ENCODE results near the gene EPHB2.

Gene EPHB2

DNA sequence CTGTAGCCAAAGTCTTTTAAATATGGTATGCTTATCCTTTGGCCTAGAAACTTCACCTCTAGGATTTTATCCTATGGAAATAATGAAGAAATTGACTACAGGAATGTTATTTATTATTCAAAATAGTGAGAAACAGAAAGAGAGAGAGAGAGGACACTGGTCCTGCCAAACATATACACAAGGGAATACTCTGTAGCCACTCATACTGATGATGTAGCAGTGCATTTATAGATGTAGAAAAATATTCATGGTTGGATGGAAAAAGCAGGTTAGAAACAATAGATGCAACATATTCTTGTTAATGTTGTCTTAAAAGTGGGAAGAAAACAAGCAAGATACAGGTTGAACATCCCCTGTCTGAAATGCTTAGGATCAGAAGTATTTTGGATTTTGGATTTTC is 22.2 kb upstream of the EPHB2 start:
- Histone ChIP-seq H3K9me3 (ENCODE audit: control insufficient read depth, insufficient read depth, low read depth, low read length) (no peaks in the 10 kb centered on the region), H3K36me3 (ENCODE audit: control insufficient read depth in 2 of 2, insufficient read depth in 1 of 2, low read length in 2 of 2) (no peaks in the 10 kb centered on the region), H3K4me3 (ENCODE audit: low read depth, low read length) (no peak overlapping the region), H3K27ac (ENCODE audit: extremely low read depth, low read depth, low read length) (no peak overlapping the region), H3K4me1 (ENCODE audit: control insufficient read depth, insufficient read depth, low read length) (no peaks in the 10 kb centered on the region)
- ChIA-PET POLR2A (no interaction called here), CTCF (interaction anchor here (0.9 to 1.9 kb wide), 3 partner anchors 14 to 16 kb away, joined by 4 to 7 read pairs (median 7); no protein-coding TSS in a partner anchor)
- no peak for TF ChIP-seq MZF1 (tag by site-specific recombination; IDR thresholded peaks at IDR 0.05; ENCODE audit: borderline replicate concordance)
- TF ChIP-seq, protein P1, sequence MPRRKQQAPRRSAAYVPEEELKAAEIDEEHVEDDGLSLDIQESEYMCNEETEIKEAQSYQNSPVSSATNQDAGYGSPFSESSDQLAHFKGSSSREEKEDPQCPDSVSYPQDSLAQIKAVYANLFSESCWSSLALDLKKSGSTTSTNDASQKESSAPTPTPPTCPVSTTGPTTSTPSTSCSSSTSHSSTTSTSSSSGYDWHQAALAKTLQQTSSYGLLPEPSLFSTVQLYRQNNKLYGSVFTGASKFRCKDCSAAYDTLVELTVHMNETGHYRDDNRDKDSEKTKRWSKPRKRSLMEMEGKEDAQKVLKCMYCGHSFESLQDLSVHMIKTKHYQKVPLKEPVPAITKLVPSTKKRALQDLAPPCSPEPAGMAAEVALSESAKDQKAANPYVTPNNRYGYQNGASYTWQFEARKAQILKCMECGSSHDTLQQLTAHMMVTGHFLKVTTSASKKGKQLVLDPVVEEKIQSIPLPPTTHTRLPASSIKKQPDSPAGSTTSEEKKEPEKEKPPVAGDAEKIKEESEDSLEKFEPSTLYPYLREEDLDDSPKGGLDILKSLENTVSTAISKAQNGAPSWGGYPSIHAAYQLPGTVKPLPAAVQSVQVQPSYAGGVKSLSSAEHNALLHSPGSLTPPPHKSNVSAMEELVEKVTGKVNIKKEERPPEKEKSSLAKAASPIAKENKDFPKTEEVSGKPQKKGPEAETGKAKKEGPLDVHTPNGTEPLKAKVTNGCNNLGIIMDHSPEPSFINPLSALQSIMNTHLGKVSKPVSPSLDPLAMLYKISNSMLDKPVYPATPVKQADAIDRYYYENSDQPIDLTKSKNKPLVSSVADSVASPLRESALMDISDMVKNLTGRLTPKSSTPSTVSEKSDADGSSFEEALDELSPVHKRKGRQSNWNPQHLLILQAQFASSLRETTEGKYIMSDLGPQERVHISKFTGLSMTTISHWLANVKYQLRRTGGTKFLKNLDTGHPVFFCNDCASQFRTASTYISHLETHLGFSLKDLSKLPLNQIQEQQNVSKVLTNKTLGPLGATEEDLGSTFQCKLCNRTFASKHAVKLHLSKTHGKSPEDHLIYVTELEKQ (tag by site-specific recombination; IDR thresholded peaks at IDR 0.05; ENCODE audit: borderline replicate concordance): no peak
- TF ChIP-seq, protein P2, sequence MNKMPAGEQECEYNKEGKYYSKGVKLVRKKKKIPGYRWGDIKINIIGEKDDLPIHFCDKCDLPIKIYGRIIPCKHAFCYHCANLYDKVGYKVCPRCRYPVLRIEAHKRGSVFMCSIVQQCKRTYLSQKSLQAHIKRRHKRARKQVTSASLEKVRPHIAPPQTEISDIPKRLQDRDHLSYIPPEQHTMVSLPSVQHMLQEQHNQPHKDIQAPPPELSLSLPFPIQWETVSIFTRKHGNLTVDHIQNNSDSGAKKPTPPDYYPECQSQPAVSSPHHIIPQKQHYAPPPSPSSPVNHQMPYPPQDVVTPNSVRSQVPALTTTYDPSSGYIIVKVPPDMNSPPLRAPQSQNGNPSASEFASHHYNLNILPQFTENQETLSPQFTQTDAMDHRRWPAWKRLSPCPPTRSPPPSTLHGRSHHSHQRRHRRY (tag by site-specific recombination; IDR thresholded peaks at IDR 0.05): no peak
- no peak for TF ChIP-seq ZSCAN23 (tag by site-specific recombination; IDR thresholded peaks at IDR 0.05)
- TF ChIP-seq ZNF223 (tag by site-specific recombination; IDR thresholded peaks at IDR 0.05): no peak
- TF ChIP-seq ZNF621 (tag by site-specific recombination; IDR thresholded peaks at IDR 0.05): no peak
- TF ChIP-seq, protein P3, sequence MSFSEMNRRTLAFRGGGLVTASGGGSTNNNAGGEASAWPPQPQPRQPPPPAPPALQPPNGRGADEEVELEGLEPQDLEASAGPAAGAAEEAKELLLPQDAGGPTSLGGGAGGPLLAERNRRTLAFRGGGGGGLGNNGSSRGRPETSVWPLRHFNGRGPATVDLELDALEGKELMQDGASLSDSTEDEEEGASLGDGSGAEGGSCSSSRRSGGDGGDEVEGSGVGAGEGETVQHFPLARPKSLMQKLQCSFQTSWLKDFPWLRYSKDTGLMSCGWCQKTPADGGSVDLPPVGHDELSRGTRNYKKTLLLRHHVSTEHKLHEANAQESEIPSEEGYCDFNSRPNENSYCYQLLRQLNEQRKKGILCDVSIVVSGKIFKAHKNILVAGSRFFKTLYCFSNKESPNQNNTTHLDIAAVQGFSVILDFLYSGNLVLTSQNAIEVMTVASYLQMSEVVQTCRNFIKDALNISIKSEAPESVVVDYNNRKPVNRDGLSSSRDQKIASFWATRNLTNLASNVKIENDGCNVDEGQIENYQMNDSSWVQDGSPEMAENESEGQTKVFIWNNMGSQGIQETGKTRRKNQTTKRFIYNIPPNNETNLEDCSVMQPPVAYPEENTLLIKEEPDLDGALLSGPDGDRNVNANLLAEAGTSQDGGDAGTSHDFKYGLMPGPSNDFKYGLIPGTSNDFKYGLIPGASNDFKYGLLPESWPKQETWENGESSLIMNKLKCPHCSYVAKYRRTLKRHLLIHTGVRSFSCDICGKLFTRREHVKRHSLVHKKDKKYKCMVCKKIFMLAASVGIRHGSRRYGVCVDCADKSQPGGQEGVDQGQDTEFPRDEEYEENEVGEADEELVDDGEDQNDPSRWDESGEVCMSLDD (tag by site-specific recombination; IDR thresholded peaks at IDR 0.05): no peak
- no peak for TF ChIP-seq ZNF596 (tag by site-specific recombination; IDR thresholded peaks at IDR 0.05)
- no peak for TF ChIP-seq IKZF3 (tag by site-specific recombination; IDR thresholded peaks at IDR 0.05)
- TF ChIP-seq ZNF433 (tag by site-specific recombination; IDR thresholded peaks at IDR 0.05; ENCODE audit: low read depth): no peak
- TF ChIP-seq, protein P4, sequence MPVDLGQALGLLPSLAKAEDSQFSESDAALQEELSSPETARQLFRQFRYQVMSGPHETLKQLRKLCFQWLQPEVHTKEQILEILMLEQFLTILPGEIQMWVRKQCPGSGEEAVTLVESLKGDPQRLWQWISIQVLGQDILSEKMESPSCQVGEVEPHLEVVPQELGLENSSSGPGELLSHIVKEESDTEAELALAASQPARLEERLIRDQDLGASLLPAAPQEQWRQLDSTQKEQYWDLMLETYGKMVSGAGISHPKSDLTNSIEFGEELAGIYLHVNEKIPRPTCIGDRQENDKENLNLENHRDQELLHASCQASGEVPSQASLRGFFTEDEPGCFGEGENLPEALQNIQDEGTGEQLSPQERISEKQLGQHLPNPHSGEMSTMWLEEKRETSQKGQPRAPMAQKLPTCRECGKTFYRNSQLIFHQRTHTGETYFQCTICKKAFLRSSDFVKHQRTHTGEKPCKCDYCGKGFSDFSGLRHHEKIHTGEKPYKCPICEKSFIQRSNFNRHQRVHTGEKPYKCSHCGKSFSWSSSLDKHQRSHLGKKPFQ (tag by site-specific recombination; IDR thresholded peaks at IDR 0.05): no peak
- no peak for TF ChIP-seq CTCF (tag by site-specific recombination; IDR thresholded peaks at IDR 0.05)
- TF ChIP-seq ZNF658 (tag by site-specific recombination; IDR thresholded peaks at IDR 0.05): no peak

DNA sequence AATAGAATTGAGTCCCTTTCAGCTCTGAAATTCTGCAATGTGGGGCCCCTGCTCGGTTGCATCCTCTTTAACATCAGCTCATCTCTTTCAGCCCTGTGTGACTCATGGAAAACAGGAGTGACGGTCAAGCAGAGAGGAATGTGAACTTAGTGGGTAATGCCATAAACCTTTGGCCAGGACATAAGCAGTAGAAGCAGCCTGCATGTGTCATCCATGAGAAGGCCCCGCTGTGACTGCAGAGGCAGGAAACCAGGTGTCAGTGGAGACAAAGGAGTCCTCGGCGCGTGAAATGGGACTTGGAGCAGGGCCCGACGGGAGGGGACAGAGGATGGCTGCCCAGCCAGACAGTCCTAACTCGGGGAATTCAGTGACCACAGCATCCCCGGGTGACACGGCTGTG is 21.1 kb upstream of the EPHB2 start:
- no peak for TF ChIP-seq KLF1 (tag by site-specific recombination; IDR thresholded peaks at IDR 0.05)
- TF ChIP-seq OSR2 (tag by site-specific recombination; IDR thresholded peaks at IDR 0.05): no peak
- no peak for TF ChIP-seq BCL11A (tag by site-specific recombination; IDR thresholded peaks at IDR 0.05; ENCODE audit: low read depth)
- no peak for TF ChIP-seq ZFP37 (tag by site-specific recombination; IDR thresholded peaks at IDR 0.05)
- TF ChIP-seq ZNF416 (tag by site-specific recombination; IDR thresholded peaks at IDR 0.05): no peak
- no peak for TF ChIP-seq ZNF629 (tag by site-specific recombination; IDR thresholded peaks at IDR 0.05)
- TF ChIP-seq, protein P5, sequence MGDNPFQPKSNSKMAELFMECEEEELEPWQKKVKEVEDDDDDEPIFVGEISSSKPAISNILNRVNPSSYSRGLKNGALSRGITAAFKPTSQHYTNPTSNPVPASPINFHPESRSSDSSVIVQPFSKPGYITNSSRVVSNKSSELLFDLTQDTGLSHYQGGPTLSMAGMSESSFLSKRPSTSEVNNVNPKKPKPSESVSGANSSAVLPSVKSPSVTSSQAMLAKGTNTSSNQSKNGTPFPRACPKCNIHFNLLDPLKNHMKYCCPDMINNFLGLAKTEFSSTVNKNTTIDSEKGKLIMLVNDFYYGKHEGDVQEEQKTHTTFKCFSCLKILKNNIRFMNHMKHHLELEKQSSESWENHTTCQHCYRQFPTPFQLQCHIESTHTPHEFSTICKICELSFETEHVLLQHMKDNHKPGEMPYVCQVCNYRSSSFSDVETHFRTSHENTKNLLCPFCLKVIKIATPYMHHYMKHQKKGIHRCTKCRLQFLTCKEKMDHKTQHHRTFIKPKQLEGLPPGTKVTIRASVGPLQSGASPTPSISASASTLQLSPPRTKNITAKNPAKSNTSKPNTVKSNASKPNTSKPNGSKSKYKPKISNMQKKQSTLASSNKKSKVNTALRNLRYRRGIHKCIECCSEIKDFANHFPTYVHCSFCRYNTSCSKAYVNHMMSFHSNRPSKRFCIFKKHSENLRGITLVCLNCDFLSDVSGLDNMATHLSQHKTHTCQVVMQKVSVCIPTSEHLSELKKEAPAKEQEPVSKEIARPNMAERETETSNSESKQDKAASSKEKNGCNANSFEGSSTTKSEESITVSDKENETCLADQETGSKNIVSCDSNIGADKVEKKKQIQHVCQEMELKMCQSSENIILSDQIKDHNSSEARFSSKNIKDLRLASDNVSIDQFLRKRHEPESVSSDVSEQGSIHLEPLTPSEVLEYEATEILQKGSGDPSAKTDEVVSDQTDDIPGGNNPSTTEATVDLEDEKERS (tag by site-specific recombination; IDR thresholded peaks at IDR 0.05): no peak
- TF ChIP-seq ZNF169 (tag by site-specific recombination; IDR thresholded peaks at IDR 0.05): no peak
- Histone ChIP-seq H3K9me3 (ENCODE audit: control insufficient read depth, insufficient read depth, low read depth, low read length) (no peaks in the 10 kb centered on the region), H3K4me1 (ENCODE audit: control insufficient read depth, insufficient read depth, low read length) (no peaks in the 10 kb centered on the region), H3K4me3 (ENCODE audit: low read depth, low read length) (no peak overlapping the region), H3K36me3 (ENCODE audit: control insufficient read depth in 2 of 2, insufficient read depth in 1 of 2, low read length in 2 of 2) (no peaks in the 10 kb centered on the region), H3K27ac (ENCODE audit: extremely low read depth, low read depth, low read length) (no peak overlapping the region)
- POLR2A ChIA-PET: no interaction called here
- CTCF ChIA-PET: interaction anchor here (1.8 kb wide), 1 partner anchor 15 kb away, joined by 7 read pairs; no protein-coding TSS in a partner anchor

Data from HEK293 (cell line).